Tongue (tissue), 2 donors: ENCODE results near the gene OXT. TPM values are rescaled to one million over a fixed set of nuclear protein-coding genes. Genes with fewer than 3 reads are reported as not detected.

Source experiments
- DNase-seq: peaks from one replicate; pipeline ENCODE4 v3.0.0-alpha.2; 2015
- total RNA-seq: library from RNA; depleted of rRNA; stranded (reverse); fragments of >200 nt; gene quantifications from one replicate; pipeline ENCODE4 v1.2.3, GENCODE V29; 2014

Gene OXT
- total RNA-seq, 1 donor from 2014 or later, result not detected

GRCh38 chr20:3115190-3116107 is 44.0 kb downstream of the OXT start:
- peak; percentile 73 for DNase-seq

- DNase-seq, result no peak
Measured at GRCh38 chr20:3116341-3116740, 44.9 kb downstream of the OXT start.

- peak; percentile 70 for DNase-seq
Measured at GRCh38 chr20:3117839-3118379, 46.5 kb downstream of the OXT start.

GRCh38 chr20:3119044-3119443 is 47.6 kb downstream of the OXT start:
- DNase-seq, result no peak

GRCh38 chr20:3121271-3121911 is 50.0 kb downstream of the OXT start:
- no peak for DNase-seq

Other genes starting within 250 kb of the OXT start
- 28.5 TPM for gene PCED1A, start 231.0 kb upstream of the OXT start, total RNA-seq
- gene VPS16, start 230.9 kb upstream of the OXT start, total RNA-seq, result 33.0 TPM
- gene PTPRA, start 198.1 kb upstream of the OXT start, total RNA-seq, result 88.3 TPM
- gene GNRH2, start 28.0 kb upstream of the OXT start, total RNA-seq, result not detected
- gene MRPS26, start 25.6 kb upstream of the OXT start, total RNA-seq, result 32.1 TPM
- gene AVP, start 13.1 kb downstream of the OXT start, total RNA-seq, result not detected
- 11.0 TPM for gene FASTKD5, start 88.2 kb downstream of the OXT start, total RNA-seq
- 5.8 TPM for gene UBOX5, start 88.2 kb downstream of the OXT start, total RNA-seq
- gene LZTS3, start 101.9 kb downstream of the OXT start, total RNA-seq, result 5.9 TPM
- 20.3 TPM for gene DDRGK1, start 133.1 kb downstream of the OXT start, total RNA-seq
- gene ITPA, start 137.9 kb downstream of the OXT start, total RNA-seq, result 26.3 TPM
- gene SLC4A11, start 167.6 kb downstream of the OXT start, total RNA-seq, result 0.62 TPM